ENCODE data around the gene KAT7. TPM values are rescaled to one million over a fixed set of nuclear protein-coding genes. Genes with fewer than 3 reads are reported as not detected.

Gene KAT7
- total and polyA plus RNA-seq, 2 experiments from 2014 or later, result 31.0 to 187 TPM

DNA sequence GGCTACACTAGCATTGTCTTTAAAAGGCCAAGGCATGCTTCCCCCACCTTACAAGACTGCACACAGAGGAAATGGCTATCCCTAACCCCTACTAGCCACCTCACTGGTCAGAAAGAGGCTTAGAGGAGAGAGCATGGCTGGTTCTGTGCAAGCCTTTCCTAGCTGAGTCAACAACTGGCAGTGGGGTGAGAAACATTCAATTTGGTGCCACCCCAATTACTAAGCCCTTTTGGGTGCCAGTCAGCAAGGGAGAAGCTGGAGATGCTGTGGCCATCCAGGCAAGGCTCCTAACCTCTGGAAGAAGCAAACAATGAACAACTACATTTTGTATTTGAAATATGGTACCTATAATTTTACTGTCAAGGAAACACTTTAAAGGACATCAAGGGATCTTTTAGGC is 4.7 kb upstream of the KAT7 start:
- no peak for TF ChIP-seq ZNF331 (CRISPR knock-in tag; IDR thresholded peaks at IDR 0.05; ENCODE audit: low read depth)
- no peak for TF ChIP-seq EZH2 (IDR thresholded peaks at IDR 0.05; ENCODE audit: low read depth, unreplicated experiment)
- no peak for TF ChIP-seq EZH2phosphoT487 (IDR thresholded peaks at IDR 0.05; ENCODE audit: unreplicated experiment)
- TF ChIP-seq ZNF114 (CRISPR knock-in tag; IDR thresholded peaks at IDR 0.05), result no peak
- TF ChIP-seq, protein P1, sequence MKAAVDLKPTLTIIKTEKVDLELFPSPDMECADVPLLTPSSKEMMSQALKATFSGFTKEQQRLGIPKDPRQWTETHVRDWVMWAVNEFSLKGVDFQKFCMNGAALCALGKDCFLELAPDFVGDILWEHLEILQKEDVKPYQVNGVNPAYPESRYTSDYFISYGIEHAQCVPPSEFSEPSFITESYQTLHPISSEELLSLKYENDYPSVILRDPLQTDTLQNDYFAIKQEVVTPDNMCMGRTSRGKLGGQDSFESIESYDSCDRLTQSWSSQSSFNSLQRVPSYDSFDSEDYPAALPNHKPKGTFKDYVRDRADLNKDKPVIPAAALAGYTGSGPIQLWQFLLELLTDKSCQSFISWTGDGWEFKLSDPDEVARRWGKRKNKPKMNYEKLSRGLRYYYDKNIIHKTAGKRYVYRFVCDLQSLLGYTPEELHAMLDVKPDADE (IDR thresholded peaks at IDR 0.05), result no peak
- TF ChIP-seq, protein P2, sequence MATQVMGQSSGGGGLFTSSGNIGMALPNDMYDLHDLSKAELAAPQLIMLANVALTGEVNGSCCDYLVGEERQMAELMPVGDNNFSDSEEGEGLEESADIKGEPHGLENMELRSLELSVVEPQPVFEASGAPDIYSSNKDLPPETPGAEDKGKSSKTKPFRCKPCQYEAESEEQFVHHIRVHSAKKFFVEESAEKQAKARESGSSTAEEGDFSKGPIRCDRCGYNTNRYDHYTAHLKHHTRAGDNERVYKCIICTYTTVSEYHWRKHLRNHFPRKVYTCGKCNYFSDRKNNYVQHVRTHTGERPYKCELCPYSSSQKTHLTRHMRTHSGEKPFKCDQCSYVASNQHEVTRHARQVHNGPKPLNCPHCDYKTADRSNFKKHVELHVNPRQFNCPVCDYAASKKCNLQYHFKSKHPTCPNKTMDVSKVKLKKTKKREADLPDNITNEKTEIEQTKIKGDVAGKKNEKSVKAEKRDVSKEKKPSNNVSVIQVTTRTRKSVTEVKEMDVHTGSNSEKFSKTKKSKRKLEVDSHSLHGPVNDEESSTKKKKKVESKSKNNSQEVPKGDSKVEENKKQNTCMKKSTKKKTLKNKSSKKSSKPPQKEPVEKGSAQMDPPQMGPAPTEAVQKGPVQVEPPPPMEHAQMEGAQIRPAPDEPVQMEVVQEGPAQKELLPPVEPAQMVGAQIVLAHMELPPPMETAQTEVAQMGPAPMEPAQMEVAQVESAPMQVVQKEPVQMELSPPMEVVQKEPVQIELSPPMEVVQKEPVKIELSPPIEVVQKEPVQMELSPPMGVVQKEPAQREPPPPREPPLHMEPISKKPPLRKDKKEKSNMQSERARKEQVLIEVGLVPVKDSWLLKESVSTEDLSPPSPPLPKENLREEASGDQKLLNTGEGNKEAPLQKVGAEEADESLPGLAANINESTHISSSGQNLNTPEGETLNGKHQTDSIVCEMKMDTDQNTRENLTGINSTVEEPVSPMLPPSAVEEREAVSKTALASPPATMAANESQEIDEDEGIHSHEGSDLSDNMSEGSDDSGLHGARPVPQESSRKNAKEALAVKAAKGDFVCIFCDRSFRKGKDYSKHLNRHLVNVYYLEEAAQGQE (IDR thresholded peaks at IDR 0.05; ENCODE audit: unreplicated experiment), result no peak
- TF ChIP-seq POLR2AphosphoS5 (IDR thresholded peaks at IDR 0.05; ENCODE audit: low read depth), result no peak
- TF ChIP-seq, protein P3, sequence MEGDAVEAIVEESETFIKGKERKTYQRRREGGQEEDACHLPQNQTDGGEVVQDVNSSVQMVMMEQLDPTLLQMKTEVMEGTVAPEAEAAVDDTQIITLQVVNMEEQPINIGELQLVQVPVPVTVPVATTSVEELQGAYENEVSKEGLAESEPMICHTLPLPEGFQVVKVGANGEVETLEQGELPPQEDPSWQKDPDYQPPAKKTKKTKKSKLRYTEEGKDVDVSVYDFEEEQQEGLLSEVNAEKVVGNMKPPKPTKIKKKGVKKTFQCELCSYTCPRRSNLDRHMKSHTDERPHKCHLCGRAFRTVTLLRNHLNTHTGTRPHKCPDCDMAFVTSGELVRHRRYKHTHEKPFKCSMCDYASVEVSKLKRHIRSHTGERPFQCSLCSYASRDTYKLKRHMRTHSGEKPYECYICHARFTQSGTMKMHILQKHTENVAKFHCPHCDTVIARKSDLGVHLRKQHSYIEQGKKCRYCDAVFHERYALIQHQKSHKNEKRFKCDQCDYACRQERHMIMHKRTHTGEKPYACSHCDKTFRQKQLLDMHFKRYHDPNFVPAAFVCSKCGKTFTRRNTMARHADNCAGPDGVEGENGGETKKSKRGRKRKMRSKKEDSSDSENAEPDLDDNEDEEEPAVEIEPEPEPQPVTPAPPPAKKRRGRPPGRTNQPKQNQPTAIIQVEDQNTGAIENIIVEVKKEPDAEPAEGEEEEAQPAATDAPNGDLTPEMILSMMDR (conservative IDR thresholded peaks at IDR 0.05; ENCODE audit: low read depth in 2 of 2), result no peak
- no peak for TF ChIP-seq CREB1 (CRISPR knock-in tag; IDR thresholded peaks at IDR 0.05; ENCODE audit: low read depth)
- TF ChIP-seq, protein P4, sequence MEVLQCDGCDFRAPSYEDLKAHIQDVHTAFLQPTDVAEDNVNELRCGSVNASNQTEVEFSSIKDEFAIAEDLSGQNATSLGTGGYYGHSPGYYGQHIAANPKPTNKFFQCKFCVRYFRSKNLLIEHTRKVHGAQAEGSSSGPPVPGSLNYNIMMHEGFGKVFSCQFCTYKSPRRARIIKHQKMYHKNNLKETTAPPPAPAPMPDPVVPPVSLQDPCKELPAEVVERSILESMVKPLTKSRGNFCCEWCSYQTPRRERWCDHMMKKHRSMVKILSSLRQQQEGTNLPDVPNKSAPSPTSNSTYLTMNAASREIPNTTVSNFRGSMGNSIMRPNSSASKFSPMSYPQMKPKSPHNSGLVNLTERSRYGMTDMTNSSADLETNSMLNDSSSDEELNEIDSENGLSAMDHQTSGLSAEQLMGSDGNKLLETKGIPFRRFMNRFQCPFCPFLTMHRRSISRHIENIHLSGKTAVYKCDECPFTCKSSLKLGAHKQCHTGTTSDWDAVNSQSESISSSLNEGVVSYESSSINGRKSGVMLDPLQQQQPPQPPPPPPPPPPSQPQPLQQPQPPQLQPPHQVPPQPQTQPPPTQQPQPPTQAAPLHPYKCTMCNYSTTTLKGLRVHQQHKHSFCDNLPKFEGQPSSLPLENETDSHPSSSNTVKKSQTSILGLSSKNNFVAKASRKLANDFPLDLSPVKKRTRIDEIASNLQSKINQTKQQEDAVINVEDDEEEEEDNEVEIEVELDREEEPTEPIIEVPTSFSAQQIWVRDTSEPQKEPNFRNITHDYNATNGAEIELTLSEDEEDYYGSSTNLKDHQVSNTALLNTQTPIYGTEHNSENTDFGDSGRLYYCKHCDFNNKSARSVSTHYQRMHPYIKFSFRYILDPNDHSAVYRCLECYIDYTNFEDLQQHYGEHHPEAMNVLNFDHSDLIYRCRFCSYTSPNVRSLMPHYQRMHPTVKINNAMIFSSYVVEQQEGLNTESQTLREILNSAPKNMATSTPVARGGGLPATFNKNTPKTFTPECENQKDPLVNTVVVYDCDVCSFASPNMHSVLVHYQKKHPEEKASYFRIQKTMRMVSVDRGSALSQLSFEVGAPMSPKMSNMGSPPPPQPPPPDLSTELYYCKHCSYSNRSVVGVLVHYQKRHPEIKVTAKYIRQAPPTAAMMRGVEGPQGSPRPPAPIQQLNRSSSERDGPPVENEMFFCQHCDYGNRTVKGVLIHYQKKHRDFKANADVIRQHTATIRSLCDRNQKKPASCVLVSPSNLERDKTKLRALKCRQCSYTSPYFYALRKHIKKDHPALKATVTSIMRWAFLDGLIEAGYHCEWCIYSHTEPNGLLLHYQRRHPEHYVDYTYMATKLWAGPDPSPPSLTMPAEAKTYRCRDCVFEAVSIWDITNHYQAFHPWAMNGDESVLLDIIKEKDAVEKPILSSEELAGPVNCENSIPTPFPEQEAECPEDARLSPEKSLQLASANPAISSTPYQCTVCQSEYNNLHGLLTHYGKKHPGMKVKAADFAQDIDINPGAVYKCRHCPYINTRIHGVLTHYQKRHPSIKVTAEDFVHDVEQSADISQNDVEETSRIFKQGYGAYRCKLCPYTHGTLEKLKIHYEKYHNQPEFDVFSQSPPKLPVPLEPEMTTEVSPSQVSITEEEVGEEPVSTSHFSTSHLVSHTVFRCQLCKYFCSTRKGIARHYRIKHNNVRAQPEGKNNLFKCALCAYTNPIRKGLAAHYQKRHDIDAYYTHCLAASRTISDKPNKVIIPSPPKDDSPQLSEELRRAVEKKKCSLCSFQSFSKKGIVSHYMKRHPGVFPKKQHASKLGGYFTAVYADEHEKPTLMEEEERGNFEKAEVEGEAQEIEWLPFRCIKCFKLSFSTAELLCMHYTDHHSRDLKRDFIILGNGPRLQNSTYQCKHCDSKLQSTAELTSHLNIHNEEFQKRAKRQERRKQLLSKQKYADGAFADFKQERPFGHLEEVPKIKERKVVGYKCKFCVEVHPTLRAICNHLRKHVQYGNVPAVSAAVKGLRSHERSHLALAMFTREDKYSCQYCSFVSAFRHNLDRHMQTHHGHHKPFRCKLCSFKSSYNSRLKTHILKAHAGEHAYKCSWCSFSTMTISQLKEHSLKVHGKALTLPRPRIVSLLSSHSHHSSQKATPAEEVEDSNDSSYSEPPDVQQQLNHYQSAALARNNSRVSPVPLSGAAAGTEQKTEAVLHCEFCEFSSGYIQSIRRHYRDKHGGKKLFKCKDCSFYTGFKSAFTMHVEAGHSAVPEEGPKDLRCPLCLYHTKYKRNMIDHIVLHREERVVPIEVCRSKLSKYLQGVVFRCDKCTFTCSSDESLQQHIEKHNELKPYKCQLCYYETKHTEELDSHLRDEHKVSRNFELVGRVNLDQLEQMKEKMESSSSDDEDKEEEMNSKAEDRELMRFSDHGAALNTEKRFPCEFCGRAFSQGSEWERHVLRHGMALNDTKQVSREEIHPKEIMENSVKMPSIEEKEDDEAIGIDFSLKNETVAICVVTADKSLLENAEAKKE (CRISPR knock-in tag; IDR thresholded peaks at IDR 0.05), result no peak
- TF ChIP-seq STAT1 (IDR thresholded peaks at IDR 0.05; ENCODE audit: unreplicated experiment), result no peak
- no peak for TF ChIP-seq NANOG (IDR thresholded peaks at IDR 0.05; ENCODE audit: borderline replicate concordance)
- TF ChIP-seq JUNB (IDR thresholded peaks at IDR 0.05; ENCODE audit: unreplicated experiment), result no peak
- H2AFZ ChIP-seq, result no peak overlapping the region
- Mint-ChIP-seq H3K9me3 (no peaks in the 10 kb centered on the region; the same call in 2 of the 3 replicates), H3K27me3 (ENCODE audit: insufficient read depth, low read depth, poor library complexity) (peaks cover 12% of the 10 kb centered on the region), H3K4me1 (peaks cover 9% of the 10 kb centered on the region), H3K36me3 (ENCODE audit: low read depth) (no peaks in the 10 kb centered on the region), H3K4me3 (no peak overlapping the region), H3K27ac (no peak overlapping the region)
- ATAC-seq (no peak), DNase-seq (ENCODE audit: low spot score) (no peak)
- no peak overlapping the region for H3K4me3 ChIP-seq
- no peaks in the 10 kb centered on the region; the same call in 1 of the 2 replicates for H4K20me1 ChIP-seq (replicated peaks; ENCODE audit: insufficient read depth)
- no peaks in the 10 kb centered on the region for H3K36me3 ChIP-seq (ENCODE audit: insufficient read depth)
- H3K27ac ChIP-seq (ENCODE audit: low read depth), result no peak overlapping the region
- no peak overlapping the region for H3K4me2 ChIP-seq
- no peaks in the 10 kb centered on the region for H3K9me2 ChIP-seq (ENCODE audit: insufficient read depth)
- no peaks in the 10 kb centered on the region for H3K79me2 ChIP-seq (replicated peaks; ENCODE audit: insufficient read depth)
- H3K4me1 ChIP-seq (ENCODE audit: insufficient read depth), result peaks cover 7% of the 10 kb centered on the region
- peaks cover 25% of the 10 kb centered on the region; the same call in 1 of the 2 replicates for H3K27me3 ChIP-seq (ENCODE audit: insufficient read depth)
- no peaks in the 10 kb centered on the region for H3F3A ChIP-seq (replicated peaks; ENCODE audit: low read depth)
